SU-DHL-6 (cell line): ENCODE results near the gene CACNG3.

Experiments
- H2AFZ ChIP-seq: fragments of 200-600 bp; sonication (generic); 2 replicates; pipeline ENCODE4 v1.6.1; 2014; ENCODE audit warnings: low read depth, mild to moderate bottlenecking, moderate library complexity, mixed read lengths, antibody characterized with exemption, low read length; ENCODE audit not compliant: severe bottlenecking
- H3F3A ChIP-seq: fragments of 200-600 bp; shearing (Covaris generic); 2 replicates; pipeline ENCODE4 v1.6.0; 2016; ENCODE audit warnings: antibody characterized with exemption, mild to moderate bottlenecking; ENCODE audit not compliant: insufficient read depth
- H3K27ac ChIP-seq: fragments of 200-600 bp; sonication (generic); 2 replicates; pipeline ENCODE4 v1.5.1; 2016; ENCODE audit warnings: low read depth, mild to moderate bottlenecking, low read length, moderate library complexity, mixed read lengths
- H3K27me3 ChIP-seq: fragments of 200-600 bp; sonication (generic), shearing (Covaris generic); 2 replicates; pipeline ENCODE4 v1.6.0; 2014; ENCODE audit warnings: mild to moderate bottlenecking, low read length
- H3K36me3 ChIP-seq: fragments of 200-600 bp; sonication (generic); 2 replicates; pipeline ENCODE4 v1.6.1; 2014; ENCODE audit warnings: mild to moderate bottlenecking, low read length, mixed read lengths
- H3K4me2 ChIP-seq: fragments of 300-600, 200-600 bp; shearing (Covaris generic), sonication (generic); 2 replicates; pipeline ENCODE4 v1.6.0; 2014; ENCODE audit warnings: low read length, low read depth, mild to moderate bottlenecking; ENCODE audit not compliant: poor library complexity, severe bottlenecking
- H3K4me3 ChIP-seq: fragments of 200-600 bp; sonication (generic); 2 replicates; pipeline ENCODE4 v1.5.1; 2014; ENCODE audit warnings: antibody characterized with exemption, low read length, mild to moderate bottlenecking, mixed read lengths; ENCODE audit not compliant: insufficient read depth, poor library complexity, severe bottlenecking
- H3K79me2 ChIP-seq: fragments of 200-600 bp; sonication (generic); 2 replicates; pipeline ENCODE4 v1.6.1; 2014; ENCODE audit warnings: mild to moderate bottlenecking, low read length, moderate library complexity; ENCODE audit not compliant: insufficient read depth
- H3K9ac ChIP-seq: fragments of 200-600 bp; sonication (generic); 2 replicates; pipeline ENCODE4 v1.7.0; 2014; ENCODE audit warnings: mild to moderate bottlenecking, low read length
- H3K9me2 ChIP-seq: fragments of 200-600 bp; sonication (generic); replicated peaks from 2 replicates; pipeline ENCODE4 v1.6.1; 2014; ENCODE audit warnings: low read length; ENCODE audit not compliant: insufficient read depth
- H3K9me3 ChIP-seq: fragments of 200-600 bp; sonication (generic); 2 replicates; pipeline ENCODE4 v1.6.1; 2014; ENCODE audit warnings: low read length, mixed read lengths; ENCODE audit not compliant: insufficient read depth
- H4K20me1 ChIP-seq: fragments of 200-600 bp; sonication (generic); 2 replicates; pipeline ENCODE4 v1.6.1; 2014; ENCODE audit warnings: low read depth, mild to moderate bottlenecking, antibody characterized with exemption, low read length, moderate library complexity, mixed read lengths
- CTCF ChIP-seq: fragments of 200-600 bp; sonication (generic); IDR thresholded peaks from one replicate; pipeline ENCODE4 v1.5.1; 2017; ENCODE audit warnings: antibody characterized with exemption, mild to moderate bottlenecking, low read length, moderate library complexity; ENCODE audit not compliant: insufficient read depth, poor library complexity, severe bottlenecking
- EZH2phosphoT487 ChIP-seq: fragments of 200-600 bp; sonication (generic), shearing (Covaris generic); conservative IDR thresholded peaks from 2 replicates; pipeline ENCODE4 v1.6.1; 2018; ENCODE audit warnings: mild to moderate bottlenecking, antibody characterized with exemption, low read length, moderate library complexity, mixed read lengths

The CACNG3 gene

GRCh38 chr16:24367186-24367710, 111.1 kb downstream of the CACNG3 start:
- Histone ChIP-seq H3K9ac (no peak overlapping the region), H2AFZ (no peak overlapping the region), H3K9me2 (no peaks in the 10 kb centered on the region), H4K20me1 (no peaks in the 10 kb centered on the region), H3K27ac (no peak overlapping the region), H3K4me2 (no peak overlapping the region), H3K4me3 (no peak overlapping the region), H3K9me3 (no peaks in the 10 kb centered on the region), H3F3A (no peaks in the 10 kb centered on the region), H3K36me3 (no peaks in the 10 kb centered on the region), H3K79me2 (no peaks in the 10 kb centered on the region), H3K27me3 (no peaks in the 10 kb centered on the region)
- TF ChIP-seq CTCF (no peak), EZH2phosphoT487 (no peak)

- Histone ChIP-seq H3K9me2 (no peaks in the 10 kb centered on the region), H3K27ac (no peak overlapping the region), H4K20me1 (no peaks in the 10 kb centered on the region), H3K4me2 (no peak overlapping the region), H3K36me3 (no peaks in the 10 kb centered on the region), H3K4me3 (no peak overlapping the region), H2AFZ (no peak overlapping the region), H3F3A (no peaks in the 10 kb centered on the region), H3K79me2 (no peaks in the 10 kb centered on the region), H3K9ac (no peak overlapping the region), H3K9me3 (peaks cover 5% of the 10 kb centered on the region; the same call in 1 of the 2 replicates), H3K27me3 (no peaks in the 10 kb centered on the region)
- TF ChIP-seq EZH2phosphoT487, result no peak
- TF ChIP-seq CTCF, result no peak
Observed at GRCh38 chr16:24372824-24373223, 116.7 kb downstream of the CACNG3 start.

- H2AFZ ChIP-seq, result no peak overlapping the region
- H3K9me3 ChIP-seq, result peaks cover 10% of the 10 kb centered on the region; the same call in 1 of the 2 replicates
- no peaks in the 10 kb centered on the region for H3K27me3 ChIP-seq
- H3K4me3 ChIP-seq, result no peak overlapping the region
- H3F3A ChIP-seq, result no peaks in the 10 kb centered on the region
- H4K20me1 ChIP-seq, result no peaks in the 10 kb centered on the region
- no peak overlapping the region for H3K9ac ChIP-seq
- H3K4me2 ChIP-seq, result no peak overlapping the region
- H3K36me3 ChIP-seq, result no peaks in the 10 kb centered on the region
- no peak overlapping the region for H3K27ac ChIP-seq
- TF ChIP-seq CTCF, result no peak
- TF ChIP-seq EZH2phosphoT487, result no peak
- H3K79me2 ChIP-seq, result no peaks in the 10 kb centered on the region
- no peaks in the 10 kb centered on the region for H3K9me2 ChIP-seq
Observed at GRCh38 chr16:24378999-24379398, 122.9 kb downstream of the CACNG3 start.
